Lung (tissue), 12 donors: ENCODE measurements around the gene ATP6V1B1. TPM values are rescaled to one million over a fixed set of nuclear protein-coding genes. Genes with fewer than 3 reads are reported as not detected.

Experiments used
- ATAC-seq: fragments of 200-7000 bp; cut with Tn5 transposase; one replicate; pipeline ENCODE4 v1.9.1; 2020; ENCODE audit warnings: moderate number of reproducible peaks; ENCODE audit not compliant: insufficient read depth, low FRiP score
- DNase-seq, 3 donors: peaks; one replicate each; pipeline ENCODE4 v3.0.0-alpha.2; 2013 to 2017
- H3K27ac ChIP-seq, 2 donors: one replicate each; pipeline ENCODE4 v1.5.1; 2013; ENCODE audit warnings: mild to moderate bottlenecking in 2 of 2, moderate library complexity in 2 of 2, control low read depth in 1 of 2, inconsistent platforms in 1 of 2, low read depth in 1 of 2, low read length in 1 of 2
- H3K27me3 ChIP-seq, 3 donors: one replicate each; pipeline ENCODE4 v1.5.1; 2013; ENCODE audit warnings: low read length in 2 of 3; ENCODE audit not compliant: control insufficient read depth in 3 of 3, insufficient read depth in 3 of 3
- H3K36me3 ChIP-seq, 4 donors: one replicate each; pipeline ENCODE4 v1.5.1; 2013; ENCODE audit warnings: low read length in 4 of 4, mild to moderate bottlenecking in 1 of 4, moderate library complexity in 1 of 4; ENCODE audit not compliant: control insufficient read depth in 4 of 4, insufficient read depth in 4 of 4
- H3K4me1 ChIP-seq, 5 donors: one replicate each; pipeline ENCODE4 v1.5.1; 2013; ENCODE audit warnings: low read length in 5 of 5, mild to moderate bottlenecking in 2 of 5, moderate library complexity in 1 of 5; ENCODE audit not compliant: control insufficient read depth in 5 of 5, insufficient read depth in 5 of 5
- H3K4me3 ChIP-seq: one replicate; pipeline ENCODE4 v1.5.1; 2013; ENCODE audit warnings: mild to moderate bottlenecking, control low read depth, moderate library complexity
- H3K9ac ChIP-seq, 2 donors: one replicate each; pipeline ENCODE4 v1.5.1; 2013; ENCODE audit warnings: low read length in 2 of 2, control low read depth in 1 of 2; ENCODE audit not compliant: insufficient read depth in 1 of 2
- H3K9me3 ChIP-seq, 4 donors: one replicate each; pipeline ENCODE4 v1.5.1; 2013; ENCODE audit warnings: low read length in 3 of 4, mild to moderate bottlenecking in 1 of 4, moderate library complexity in 1 of 4; ENCODE audit not compliant: control insufficient read depth in 4 of 4, insufficient read depth in 3 of 4
- WGBS, 2 donors: extraction: QIAGEN DNeasy Blood & Tissue Kit; methylation state at CpG; one replicate each; pipeline ENCODE4 v1.1.7; 2013; 5-methylcytosine and 5-hydroxymethylcytosine counted together
- polyA plus RNA-seq, 2 donors: library from polyadenylated mRNA; stranded (reverse); fragments of 200-250 nt; gene quantifications; one replicate each; pipeline ENCODE4 v1.2.1, GENCODE V29; 2013
- total RNA-seq, 2 donors: library from RNA; depleted of rRNA in 1 of 2; stranded (reverse); fragments of >200 nt in 1 of 2; gene quantifications; one replicate each; pipeline ENCODE4 v1.2.1, GENCODE V29; 2014 to 2021
- TF ChIP-seq, protein P1 (sequence below): IDR thresholded peaks from 2 replicates; pipeline ENCODE4 v1.5.1; 2012; ENCODE audit warnings: mild to moderate bottlenecking; ENCODE audit errors: control extremely low read depth, extremely low read depth
- donor health status: control.
- donor health status: control.
- donor health status: Bipolar disorder and iron deficiency.
- donor health status: healthy.
- donor health status: DM: yes; HTN: yes; CAD: no.

ATP6V1B1 gene
- total and polyA plus RNA-seq, 4 donors = 0.33 to 5.9 (median 1.8) TPM

DNA sequence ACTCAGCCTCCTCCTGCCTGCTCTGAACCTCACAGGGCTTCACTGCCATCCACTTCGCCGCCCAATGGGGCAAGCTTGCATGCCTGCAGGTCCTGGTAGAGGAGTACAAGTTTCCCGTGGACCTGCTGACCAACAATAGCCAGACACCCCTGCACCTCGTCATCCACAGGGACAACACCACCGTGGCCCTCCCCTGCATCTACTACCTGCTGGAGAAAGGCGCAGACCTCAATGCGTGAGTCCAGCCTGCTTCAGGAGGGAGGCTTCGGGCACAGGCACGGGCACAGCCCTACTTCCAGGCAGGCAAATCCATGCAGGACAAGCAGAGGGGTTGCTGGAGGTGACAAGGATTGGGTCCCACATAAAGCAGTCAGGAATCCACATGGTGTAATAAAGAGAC is 43.9 kb downstream of the ATP6V1B1 start:
- peaks cover 0 to 11% (median 6%) of the 10 kb centered on the region in 5 donors for H3K4me1 ChIP-seq
- H3K27me3 ChIP-seq = no peaks in the 10 kb centered on the region
- no peaks in the 10 kb centered on the region for H3K9me3 ChIP-seq
- DNase-seq = no peak
- WGBS, 2 donors = 95 to 97% methylated on average over 9 of the region's 9 CpGs
- no peak for ATAC-seq
- H3K27ac ChIP-seq = no peak overlapping the region
- TF ChIP-seq, protein P1, sequence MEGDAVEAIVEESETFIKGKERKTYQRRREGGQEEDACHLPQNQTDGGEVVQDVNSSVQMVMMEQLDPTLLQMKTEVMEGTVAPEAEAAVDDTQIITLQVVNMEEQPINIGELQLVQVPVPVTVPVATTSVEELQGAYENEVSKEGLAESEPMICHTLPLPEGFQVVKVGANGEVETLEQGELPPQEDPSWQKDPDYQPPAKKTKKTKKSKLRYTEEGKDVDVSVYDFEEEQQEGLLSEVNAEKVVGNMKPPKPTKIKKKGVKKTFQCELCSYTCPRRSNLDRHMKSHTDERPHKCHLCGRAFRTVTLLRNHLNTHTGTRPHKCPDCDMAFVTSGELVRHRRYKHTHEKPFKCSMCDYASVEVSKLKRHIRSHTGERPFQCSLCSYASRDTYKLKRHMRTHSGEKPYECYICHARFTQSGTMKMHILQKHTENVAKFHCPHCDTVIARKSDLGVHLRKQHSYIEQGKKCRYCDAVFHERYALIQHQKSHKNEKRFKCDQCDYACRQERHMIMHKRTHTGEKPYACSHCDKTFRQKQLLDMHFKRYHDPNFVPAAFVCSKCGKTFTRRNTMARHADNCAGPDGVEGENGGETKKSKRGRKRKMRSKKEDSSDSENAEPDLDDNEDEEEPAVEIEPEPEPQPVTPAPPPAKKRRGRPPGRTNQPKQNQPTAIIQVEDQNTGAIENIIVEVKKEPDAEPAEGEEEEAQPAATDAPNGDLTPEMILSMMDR = no peak
- H3K4me3 ChIP-seq = no peak overlapping the region
- H3K36me3 ChIP-seq = peaks cover 0 to 2% (median 0%) of the 10 kb centered on the region in 4 donors
- H3K9ac ChIP-seq = no peak overlapping the region

DNA sequence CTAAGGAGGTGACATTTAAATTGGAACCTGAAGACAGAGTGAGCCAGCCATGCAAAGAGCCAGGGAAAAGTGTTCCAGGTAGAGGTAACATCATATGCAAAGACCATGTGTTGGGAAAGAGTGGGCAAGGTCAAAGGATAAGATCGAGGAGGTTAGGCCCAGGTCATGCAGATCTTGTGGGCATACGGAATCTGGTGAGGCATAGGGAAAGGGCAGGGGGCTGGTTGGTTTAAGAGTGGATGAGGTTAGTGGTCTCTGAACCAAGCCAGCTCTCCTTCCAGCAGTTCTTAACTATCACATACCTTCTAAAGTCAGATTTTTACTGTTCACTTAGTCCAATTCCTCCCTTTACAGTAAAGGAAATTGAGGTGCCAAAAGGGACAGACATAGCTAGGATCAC is 45.7 kb downstream of the ATP6V1B1 start:
- H3K27me3 ChIP-seq = no peaks in the 10 kb centered on the region
- peaks cover 0 to 7% (median 3%) of the 10 kb centered on the region in 4 donors for H3K36me3 ChIP-seq
- TF ChIP-seq, protein P1 = no peak
- no peak for ATAC-seq
- H3K4me1 ChIP-seq = peaks cover 0 to 11% (median 6%) of the 10 kb centered on the region in 5 donors
- H3K9ac ChIP-seq = no peak overlapping the region
- H3K4me3 ChIP-seq = no peak overlapping the region
- WGBS, 2 donors = 84 to 94% methylated on average over 2 of the region's 2 CpGs
- no peak overlapping the region for H3K27ac ChIP-seq
- DNase-seq = no peak
- H3K9me3 ChIP-seq = peaks cover 0 to 1% (median 0%) of the 10 kb centered on the region in 4 donors

DNA sequence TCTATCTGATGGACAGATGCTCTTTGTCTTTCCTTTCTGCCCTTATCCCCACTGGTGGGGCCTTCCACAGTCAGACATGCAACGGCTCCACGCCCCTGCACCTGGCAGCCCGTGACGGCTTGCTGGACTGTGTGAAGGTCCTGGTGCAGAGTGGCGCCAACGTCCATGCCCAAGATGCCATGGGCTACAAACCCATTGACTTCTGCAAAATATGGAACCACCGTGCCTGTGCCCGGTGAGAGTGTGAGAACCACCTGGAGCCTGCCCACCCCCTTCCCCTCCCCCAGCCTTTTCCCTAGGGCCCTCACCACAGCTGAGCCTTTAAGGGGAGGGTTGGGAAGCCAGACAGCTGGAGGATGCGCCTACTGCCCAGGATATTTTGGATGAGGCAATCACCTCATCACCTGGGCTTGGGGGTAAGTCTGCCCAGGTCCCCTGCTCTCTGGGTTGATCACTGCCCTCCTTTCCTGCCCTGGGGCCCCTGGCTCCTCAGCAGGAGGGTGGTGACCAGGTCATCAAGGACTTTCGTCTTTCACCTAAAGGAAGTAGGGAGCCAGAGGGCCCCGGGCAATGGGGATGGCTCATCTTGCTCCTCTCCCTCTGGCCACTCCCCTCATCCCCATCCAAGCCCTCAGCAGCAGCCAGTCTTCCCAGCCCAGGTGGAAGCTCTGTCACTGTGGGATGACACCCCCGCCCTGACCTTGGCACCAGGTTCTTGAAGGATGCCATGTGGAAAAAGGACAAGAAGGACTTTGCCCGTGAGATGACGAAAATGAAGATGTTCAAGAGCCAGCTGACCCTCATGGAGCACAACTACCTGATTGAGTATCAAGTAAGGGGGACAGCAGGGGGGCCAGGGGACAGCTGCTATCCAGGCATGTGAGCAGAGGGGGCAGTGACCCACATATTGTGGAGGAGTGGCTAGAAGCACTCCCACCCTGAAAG is 46.4 kb downstream of the ATP6V1B1 start:
- Histone ChIP-seq H3K9ac (no peak overlapping the region), H3K4me1 (peaks cover 0 to 11% (median 6%) of the 10 kb centered on the region in 5 donors), H3K4me3 (no peak overlapping the region), H3K9me3 (peaks cover 0 to 1% (median 0%) of the 10 kb centered on the region in 4 donors), H3K27me3 (no peaks in the 10 kb centered on the region), H3K27ac (no peak overlapping the region), H3K36me3 (peaks cover 0 to 14% (median 9%) of the 10 kb centered on the region in 4 donors)
- no peak for ATAC-seq
- TF ChIP-seq, protein P1 = no peak
- no peak for DNase-seq
- 90 to 93% methylated on average over 14 of the region's 14 CpGs for WGBS, 2 donors
